IPS DF 4.7 (cell line): ENCODE data around the gene ZNF512B.
"Not testable (repeated sequence)": the region's sequence is repeated elsewhere in the genome, so short reads cannot be mapped to it uniquely, and the experiment has no call there.

ENCODE experiments used
- DNase-seq: peaks from one replicate; pipeline ENCODE4 v3.0.0-alpha.2; 2013; ENCODE audit warnings: low spot score; ENCODE audit errors: extremely low read depth

ZNF512B gene

DNA sequence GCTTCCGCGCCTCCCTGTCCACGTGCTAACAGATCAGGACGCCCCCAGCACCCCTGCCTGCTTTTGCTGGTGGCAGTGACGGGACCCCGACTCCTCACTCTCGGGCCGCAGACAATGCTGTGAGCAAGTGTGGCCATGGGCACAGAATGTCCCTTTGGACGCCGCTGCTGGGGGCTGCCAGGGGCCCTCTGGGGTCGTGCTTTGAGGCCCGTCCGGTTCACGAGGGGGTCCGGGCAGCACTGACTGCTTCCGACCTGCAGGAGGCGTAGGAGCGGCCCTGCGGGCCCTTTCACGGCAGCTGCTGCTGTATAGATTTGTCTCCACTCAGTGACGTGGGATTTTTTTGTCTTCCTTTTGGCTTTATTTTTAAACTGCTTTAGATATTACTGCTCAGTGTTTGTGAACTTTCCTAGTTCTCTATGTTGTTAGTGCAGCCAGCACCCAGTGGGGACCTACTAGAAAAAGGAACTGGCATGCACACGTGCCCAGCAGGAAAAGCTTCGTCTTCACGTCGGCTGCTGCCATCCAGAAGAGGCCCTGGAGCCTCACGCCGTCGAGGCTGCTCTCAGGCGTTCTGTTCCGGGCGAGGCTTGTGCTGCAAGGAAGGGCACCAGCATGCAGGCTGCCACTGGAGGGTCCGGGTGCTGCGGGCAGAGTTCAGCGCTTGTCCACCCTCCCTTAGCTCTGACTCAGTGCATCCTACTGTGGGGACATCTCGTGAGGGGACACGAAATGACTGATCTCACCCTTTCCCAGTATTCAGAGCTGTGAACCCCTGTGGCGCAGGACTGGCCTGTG is 35.3 kb downstream of the ZNF512B start:
- no peak for DNase-seq

DNA sequence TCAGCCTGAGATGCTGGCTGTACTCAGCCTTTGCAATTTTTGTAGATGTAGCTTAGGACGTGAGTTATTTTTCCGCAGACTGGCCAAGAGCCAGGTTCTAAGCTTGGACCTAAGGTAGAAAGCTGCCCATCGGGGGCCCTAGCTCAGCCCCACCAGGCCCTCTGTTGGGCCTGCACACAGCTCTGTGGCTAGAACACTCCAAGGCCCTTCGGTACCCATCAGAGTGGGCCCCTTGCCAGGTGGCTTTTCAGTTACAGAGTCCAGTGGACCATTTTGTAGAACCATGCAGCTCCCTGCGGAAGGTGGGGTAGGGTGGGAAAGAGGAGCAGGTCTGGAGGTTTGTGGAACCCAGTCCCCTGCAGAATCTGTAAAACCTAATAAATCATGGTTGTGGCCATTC is 36.1 kb downstream of the ZNF512B start:
- no peak for DNase-seq

DNA sequence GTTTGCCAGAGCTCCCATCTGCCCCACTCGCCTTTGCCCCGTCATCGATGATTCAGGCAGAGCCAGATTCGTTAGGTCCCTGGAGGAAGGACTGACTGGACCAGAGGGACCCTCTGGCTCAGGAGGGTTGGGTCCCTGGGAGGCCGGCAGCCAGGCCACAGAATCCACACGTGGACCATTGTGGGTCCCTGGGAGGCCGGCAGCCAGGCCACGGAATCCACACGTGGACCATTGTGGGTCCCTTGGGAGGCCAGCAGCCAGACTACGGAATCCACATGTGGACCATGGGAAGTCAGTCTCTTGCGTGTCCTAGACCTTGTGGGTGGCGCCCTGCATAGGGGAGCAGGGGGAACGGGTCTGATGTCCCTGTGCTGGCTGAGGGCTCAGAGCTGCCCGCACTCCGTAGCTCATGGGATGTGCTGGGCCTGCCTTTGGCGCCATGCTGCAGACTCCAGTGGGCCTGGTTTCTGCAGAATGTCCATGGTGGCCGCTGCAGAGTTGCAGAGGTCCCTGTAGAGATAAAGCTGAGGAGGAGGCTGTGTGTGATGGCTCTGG is 37.0 kb downstream of the ZNF512B start:
- DNase-seq = no peak

DNA sequence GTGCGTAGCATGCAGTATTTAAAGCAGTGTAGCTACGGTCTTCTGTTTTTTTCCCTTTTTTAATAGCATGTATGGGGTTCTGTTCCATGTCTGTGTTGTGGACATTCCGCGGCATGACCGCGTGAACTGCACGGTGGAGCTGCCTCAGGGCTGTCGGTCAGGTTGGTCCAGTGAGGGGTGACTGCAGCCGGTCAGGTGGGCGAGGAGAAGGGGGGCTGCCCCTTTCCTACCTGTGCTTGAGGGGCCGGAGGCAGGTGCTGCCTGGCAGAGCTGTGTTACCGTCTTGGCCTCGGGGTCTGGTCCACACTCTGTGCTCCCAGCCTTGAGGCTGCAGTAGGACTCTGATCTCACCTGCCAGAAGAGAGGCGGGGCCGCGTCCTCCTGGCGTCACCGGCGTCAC is 38.0 kb downstream of the ZNF512B start:
- DNase-seq = no peak

DNA sequence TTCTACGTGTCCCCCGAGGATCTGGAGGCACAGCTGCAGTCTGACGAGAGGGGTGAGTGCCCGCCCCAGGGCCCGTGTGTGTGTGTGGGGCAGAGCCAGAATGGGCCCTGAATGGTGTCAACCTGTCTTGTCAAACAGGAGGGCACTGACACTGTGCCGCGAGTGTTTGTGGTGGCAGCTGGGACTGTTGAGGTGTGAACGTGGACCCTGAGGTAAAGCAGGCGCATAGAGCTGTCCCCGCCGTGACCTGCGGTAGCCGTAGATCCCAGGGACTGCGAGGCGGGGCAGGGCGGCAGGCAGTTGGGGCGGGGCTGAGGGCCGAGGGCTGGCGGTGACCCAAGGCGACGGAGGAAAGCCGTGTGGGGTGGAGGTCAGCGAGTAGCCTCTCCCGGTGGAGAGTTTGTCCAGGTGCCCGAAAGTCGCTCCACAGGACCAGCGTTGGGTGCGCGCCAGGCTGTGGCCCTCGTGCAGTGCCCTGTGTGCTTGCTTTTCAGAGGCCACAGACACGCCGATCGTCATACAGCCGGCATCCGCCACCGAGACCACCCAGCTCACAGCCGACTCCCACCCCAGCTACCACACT is 38.7 kb downstream of the ZNF512B start:
- no peak for DNase-seq

DNA sequence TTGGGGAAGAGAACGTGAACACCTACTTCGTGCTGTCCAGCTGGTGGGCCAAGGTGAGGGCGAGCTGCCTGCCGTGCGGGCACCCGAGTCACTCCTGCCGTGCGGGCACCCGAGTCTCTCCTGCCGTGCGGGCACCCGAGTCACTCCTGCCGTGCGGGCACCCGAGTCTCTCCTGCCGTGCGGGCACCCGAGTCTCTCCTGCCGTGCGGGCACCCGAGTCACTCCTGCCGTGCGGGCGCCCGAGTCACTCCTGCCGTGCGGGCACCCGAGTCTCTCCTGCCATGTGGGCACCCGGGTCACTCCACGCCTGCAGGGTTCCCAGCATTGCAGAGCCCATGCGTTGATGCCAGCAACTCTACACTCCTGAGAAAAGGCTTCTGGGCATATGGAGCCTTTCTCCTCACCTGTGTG is 40.3 kb downstream of the ZNF512B start:
- not testable (repeated sequence) for DNase-seq

DNA sequence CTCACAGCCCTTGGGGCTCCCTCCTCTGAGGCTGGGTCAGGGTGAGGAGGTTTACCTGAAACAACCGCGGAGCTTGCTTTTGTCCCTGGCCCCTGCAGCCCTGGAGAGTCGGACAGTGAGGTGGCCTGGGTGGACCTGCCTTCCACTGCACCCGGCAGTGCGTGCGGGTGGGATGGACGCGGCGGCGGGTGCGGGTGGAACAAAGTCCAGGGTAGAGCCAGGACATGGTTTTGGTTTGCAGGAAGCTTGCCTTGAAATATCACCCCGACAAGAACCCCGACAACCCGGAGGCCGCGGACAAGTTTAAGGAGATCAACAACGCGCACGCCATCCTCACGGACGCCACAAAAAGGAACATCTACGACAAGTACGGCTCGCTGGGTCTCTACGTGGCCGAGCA is 40.7 kb downstream of the ZNF512B start:
- DNase-seq = no peak

DNA sequence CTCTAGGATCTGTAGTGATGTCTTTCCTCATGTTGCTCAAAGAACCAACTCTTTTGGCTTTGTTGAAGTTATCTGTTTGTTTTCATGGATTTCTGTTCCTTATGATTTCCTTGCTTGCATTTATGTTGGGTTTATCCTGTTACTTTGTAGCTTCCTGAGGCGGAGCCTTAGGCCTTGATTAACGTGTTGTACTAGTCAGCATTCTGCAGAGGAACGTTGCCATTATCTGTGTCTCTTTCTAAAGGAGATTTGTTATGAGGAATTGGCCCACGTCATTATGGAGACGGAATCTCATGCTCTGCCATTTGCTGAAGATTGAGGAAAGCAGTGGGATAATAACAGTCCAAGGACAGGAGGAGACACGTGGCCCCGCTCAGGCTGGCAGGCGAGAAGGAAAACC is 43.4 kb downstream of the ZNF512B start:
- DNase-seq = no peak

DNA sequence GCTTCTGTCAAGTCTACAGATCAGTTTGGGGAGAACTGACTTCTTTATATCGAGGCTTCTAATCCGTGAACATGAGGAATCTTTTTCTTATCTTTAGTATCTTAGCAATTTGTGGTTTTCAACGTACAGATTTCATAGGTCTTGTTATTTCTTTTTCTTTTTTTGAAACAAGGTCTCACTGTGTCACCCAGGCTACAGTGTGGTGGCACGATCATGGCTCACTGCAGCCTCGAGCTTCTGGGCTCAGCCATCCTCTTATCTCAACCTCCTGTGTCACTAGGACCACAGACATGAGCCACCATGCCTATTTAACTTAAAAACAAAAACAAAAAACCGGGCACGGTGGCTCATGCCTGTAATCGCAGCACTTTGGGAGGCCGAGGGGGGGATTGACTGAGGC is 45.5 kb downstream of the ZNF512B start:
- DNase-seq = no peak

DNA sequence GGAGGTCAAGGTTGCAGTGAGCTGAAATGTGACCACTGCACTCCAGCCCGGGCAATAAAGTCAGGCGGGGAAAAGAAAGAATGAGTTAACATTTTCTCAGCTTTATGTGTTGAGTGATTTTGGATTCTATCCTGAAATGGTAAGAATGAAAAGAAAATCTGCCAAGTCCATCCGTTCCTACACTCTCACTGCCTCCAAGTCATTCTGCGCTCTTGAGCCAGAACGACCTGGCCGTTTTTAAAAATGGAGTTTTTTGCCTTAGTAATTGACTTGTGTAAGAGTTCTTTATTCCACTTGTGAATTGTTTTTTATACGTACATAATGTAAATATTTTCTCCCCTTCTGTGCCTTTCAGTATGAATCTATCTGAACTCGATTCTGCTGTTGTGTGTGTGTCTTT is 46.1 kb downstream of the ZNF512B start:
- no peak for DNase-seq

DNA sequence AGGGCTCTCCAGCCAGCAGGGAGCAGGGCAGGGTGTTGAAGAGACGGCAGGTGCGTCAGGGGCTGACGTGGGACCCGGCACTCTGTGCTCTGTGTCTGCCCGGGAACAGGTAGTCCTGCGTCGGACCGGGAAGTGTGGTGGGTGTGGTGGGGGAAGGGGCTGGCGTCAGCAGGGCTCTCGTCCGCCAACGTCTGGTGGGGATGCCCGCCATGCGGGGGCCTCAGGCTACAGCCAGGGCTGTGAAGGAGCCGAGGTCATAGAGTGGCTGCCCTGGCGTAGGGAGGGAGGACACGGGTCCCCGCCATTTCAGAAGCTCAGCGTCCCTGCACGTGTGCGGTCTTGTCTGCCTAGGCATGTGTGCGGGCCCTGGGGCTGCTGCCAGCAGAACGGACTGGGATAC is 49.5 kb downstream of the ZNF512B start:
- no peak for DNase-seq

DNA sequence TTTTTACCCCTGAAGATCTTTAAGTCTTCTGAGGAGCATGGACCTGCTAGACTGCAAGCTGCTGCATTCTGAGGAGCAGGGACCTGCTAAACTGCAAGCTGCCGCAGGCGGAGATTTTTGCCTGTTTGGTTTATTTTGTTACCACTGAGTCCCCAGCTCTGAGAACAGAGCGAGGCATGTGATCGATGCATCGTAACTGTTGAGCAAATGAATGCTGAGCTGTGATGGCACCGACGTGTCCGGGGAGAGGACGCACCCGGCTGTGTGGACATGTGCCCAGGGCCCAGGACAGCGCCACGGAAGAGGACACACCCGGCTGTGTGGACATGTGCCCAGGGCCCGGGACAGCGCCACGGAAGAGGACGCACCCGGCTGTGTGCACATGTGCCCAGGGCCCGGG is 50.6 kb downstream of the ZNF512B start:
- DNase-seq = no peak

DNA sequence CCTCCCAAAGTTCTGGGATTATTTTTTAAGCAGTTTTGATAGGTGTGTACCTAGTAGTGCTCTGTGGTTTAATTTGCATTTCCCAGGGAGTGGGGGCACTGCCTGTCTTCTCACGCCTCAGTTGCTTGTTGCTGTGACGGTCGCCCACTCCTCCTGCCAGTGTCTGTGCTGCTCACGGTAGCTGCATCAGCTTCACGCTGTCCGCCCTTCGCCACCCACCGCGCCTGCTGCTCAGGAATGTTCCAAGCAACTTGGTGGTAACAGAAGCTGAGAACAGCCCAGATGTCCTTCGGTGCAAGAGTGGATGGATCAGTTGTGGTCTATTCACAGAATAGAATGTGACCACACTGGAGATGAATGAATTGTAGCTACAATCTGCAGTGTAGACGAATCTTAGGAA is 51.9 kb downstream of the ZNF512B start:
- DNase-seq = no peak

DNA sequence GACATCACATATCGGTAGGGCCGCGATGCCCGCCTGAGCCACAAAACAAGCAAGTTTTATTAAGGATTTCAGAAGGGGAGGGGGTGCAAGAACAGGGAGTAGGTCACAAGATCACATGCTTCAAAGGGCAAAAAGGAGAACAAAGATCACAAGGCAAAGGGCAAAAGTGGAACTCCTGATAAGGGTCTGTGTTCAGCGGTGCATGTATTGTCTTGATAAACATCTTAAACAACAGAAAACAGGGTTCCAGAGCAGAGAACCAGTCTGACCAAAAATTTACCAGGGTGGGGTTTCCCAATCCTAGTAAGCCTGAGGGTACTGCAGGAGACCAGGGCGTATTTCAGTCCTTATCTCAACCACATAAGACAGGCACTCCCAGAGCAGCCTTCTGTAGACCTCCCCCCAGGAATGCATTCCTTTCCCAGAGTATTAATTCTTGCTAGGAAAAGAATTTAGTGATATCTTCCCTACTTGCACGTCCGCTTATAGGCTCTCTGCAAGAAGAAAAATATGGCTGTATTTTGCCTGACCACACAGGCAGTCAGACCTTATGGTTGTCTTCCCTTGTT is 53.3 kb downstream of the ZNF512B start:
- not testable (repeated sequence) for DNase-seq

DNA sequence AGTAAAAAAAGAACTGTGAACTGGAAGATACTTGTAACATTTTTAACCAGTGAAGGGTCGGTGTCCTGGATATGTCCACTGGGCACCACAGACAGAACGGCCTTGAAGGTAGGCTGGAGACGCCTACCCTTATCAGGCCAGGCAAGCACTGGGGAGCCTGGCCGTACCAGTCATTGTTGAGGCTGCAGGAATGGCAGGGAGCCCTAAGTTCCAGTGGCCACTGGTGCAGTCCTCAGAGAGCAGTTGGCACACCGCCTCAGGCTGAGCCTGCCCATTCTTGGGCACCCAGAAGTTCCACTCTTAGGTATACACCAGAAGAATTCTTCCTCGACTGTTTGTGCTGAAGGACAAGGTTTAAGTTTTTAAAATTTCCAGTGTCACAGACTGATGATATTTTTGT is 54.3 kb downstream of the ZNF512B start:
- no peak for DNase-seq

DNA sequence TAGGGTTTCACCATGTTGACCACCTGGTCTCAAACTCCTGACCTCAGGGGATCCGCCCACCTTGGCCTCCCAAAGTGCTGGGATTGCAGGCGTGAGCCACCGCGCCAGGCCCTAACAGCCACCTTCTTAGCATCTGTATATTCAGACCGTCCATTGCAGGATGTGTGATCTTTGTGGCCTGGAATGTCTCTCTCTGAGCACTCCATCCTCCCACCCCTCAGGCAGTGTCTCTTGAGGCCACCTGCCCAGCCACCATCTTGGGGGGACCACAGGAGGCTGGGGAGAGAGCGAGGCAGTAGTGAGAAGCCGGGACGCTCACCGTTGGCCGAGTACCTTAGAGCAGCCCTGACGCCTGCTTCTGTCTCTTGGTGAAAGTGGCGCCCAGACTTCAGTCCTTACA is 56.0 kb downstream of the ZNF512B start:
- DNase-seq = no peak

DNA sequence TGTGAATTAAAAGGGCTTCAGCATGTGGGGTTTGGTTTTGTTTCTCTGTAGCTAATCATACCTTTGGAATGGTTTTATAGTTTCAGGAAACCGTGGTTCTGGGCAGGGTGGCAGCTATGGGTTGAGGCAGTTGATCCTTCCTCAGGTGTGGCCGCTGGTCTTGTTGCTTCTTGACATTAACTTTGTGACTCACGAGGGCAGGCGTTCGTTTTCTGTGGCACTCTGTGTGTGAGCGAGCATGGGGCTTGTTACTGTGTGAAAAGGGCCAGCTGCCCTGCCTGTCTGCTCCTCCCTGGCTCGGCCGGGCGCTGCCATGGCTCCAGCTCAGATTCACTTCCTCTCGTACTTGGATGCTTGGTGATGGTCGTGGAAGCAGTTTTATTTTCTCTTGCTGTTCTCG is 58.6 kb downstream of the ZNF512B start:
- no peak for DNase-seq

DNA sequence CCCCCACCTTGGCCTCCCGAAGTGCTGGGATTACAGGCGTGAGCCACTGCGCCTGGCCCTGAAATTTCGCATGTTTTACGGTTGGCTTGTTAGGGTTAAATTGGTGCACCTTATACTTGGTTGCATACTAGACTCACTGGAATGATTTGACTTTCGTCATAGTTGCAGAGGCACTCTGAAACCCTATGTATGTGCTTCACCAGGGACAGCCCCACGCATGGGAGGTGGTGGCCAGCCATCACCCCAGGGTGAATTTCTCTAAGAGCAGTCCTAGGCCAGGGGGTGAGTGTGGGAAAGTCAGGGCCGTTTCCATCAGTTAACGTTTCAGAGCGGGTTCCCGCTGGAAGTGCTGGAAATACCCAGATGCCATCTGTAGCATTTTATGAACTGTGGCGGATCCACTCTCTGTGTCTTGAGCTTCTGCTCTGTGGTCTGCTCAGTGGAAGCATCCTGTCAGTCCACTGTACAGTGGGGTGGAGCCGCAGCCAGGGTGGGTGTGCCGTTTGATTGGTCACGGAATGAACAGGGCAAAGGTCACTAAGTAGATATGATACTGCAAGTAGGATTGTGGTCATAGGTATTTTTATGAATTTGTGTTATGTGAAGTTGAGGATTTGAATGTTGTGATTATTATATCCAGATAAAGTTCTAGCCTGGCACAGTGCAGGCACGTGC is 61.6 kb downstream of the ZNF512B start:
- DNase-seq = no peak
